ENCODE measurements around the gene C19orf81.
A peak's percentile ranks its signal among the peaks of the same experiment; 100 is the strongest.

Gene C19orf81

GRCh38 chr19:50677636-50678035, 28.4 kb downstream of the C19orf81 start:
- DNase-seq (ENCODE audit: insufficient read length, low spot score): no peak
- no peak for FAIRE-seq
- TF ChIP-seq, protein P1, sequence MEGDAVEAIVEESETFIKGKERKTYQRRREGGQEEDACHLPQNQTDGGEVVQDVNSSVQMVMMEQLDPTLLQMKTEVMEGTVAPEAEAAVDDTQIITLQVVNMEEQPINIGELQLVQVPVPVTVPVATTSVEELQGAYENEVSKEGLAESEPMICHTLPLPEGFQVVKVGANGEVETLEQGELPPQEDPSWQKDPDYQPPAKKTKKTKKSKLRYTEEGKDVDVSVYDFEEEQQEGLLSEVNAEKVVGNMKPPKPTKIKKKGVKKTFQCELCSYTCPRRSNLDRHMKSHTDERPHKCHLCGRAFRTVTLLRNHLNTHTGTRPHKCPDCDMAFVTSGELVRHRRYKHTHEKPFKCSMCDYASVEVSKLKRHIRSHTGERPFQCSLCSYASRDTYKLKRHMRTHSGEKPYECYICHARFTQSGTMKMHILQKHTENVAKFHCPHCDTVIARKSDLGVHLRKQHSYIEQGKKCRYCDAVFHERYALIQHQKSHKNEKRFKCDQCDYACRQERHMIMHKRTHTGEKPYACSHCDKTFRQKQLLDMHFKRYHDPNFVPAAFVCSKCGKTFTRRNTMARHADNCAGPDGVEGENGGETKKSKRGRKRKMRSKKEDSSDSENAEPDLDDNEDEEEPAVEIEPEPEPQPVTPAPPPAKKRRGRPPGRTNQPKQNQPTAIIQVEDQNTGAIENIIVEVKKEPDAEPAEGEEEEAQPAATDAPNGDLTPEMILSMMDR (IDR thresholded peaks at IDR 0.05; ENCODE audit: insufficient read depth, missing control alignments): no peak

DNA sequence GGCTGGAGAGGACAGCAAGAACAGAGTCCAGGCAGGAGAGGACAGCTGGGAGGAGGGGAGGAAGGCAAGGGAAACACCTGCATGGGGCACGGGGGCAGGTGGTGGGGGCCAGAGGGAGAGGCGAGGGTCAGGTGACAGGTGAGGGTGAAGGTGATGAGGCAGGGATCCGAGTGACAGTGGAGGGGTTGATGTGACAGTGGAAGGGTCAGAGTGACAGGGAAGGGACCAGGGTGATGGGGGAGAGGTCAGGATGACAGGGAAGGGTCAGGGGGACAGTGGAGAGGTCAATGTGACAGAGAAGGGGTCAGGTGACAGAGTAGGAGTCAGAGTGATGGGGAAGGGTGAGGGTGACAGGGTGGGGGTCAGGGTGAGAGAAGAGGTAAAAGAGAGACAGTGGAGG, 29.1 kb downstream of the C19orf81 start:
- DNase-seq (ENCODE audit: insufficient read length, low spot score) (no peak), FAIRE-seq (no peak)
- TF ChIP-seq, protein P1 (IDR thresholded peaks at IDR 0.05; ENCODE audit: insufficient read depth, missing control alignments): no peak

DNA sequence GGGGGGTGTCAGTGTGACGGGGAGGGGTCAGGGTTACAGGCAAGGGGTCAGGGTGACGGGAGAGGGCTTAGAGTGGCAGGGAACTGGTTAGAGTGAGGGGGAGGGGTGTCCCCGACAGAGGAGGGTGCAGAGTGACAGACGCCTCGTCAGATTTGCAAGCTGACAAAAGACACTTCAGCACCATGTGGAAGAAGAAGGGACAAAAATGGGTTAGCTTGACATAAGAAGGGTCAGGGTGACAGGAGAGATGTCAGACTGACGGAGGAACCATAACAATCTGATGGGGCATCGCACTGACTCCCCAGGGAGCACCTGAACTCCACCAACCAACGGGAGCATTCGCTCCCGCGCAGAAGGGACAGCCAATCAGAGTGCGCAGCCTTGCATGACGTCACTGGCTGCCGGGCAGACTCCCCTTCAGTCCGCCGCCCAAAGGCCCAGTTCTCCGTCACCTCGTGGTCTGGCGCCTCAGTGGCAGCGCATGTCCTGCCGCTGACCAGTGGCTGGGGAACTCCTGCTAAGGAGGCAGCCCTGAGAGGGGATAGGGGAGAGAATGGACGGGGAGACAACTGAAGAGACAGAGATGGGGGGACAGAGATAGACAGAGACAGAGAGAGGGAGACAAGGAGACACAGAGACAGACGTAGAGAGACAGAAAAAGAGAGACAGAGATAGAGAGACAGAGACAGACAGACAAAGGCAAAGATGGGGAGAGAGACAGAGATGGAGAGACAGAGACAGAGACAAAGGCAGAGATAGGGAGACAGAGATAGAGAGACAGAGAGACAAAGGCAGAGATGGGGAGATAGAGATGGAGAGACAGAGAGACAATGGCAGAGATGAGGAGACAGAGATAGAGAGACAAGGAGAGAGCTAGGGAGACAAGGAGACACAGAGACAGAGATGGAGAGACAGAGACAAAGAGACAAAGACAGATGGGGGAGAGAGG, 30.2 kb downstream of the C19orf81 start:
- FAIRE-seq (peak; percentile 56), DNase-seq (ENCODE audit: insufficient read length, low spot score) (peak; percentile 90)
- TF ChIP-seq, protein P1 (IDR thresholded peaks at IDR 0.05; ENCODE audit: insufficient read depth, missing control alignments): no peak

DNA sequence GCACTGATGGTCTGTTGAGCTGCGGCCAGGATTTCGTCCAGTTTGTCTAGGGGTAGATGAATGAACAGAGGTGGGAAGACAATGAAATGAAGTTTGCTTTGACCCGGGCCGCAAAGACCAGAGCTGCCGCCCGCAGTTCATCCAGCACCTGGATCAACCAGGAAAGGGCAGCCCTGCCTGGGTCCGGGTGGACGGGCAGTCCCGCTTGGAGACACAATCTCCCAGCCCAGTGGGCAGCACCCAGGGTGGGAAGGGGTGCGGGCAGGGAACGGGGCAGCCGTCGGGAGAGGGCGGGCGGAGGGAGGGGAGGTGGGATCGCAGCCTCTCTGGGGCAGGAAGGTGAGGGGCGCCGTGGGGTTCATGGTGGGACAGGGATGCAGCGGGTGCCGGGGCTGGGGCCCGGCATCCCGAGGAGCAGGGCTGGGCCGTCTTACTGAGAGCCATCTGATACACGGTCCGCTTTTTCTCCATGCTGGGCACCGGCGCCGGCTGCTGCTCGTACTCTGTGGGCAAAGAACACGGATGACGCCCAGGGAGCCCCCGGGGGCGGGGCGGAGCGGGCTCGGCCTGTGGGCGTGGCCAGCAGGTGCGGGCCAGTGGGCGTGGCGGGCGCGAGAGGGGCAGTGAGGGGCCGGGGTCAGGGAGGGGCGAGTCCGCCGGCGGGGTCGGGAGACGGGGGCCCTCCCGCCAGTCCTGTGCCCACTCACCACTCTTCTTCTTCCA, 37.2 kb downstream of the C19orf81 start:
- no peak for DNase-seq (ENCODE audit: insufficient read length, low spot score)
- no peak for FAIRE-seq
- TF ChIP-seq, protein P1 (IDR thresholded peaks at IDR 0.05; ENCODE audit: insufficient read depth, missing control alignments): no peak

DNA sequence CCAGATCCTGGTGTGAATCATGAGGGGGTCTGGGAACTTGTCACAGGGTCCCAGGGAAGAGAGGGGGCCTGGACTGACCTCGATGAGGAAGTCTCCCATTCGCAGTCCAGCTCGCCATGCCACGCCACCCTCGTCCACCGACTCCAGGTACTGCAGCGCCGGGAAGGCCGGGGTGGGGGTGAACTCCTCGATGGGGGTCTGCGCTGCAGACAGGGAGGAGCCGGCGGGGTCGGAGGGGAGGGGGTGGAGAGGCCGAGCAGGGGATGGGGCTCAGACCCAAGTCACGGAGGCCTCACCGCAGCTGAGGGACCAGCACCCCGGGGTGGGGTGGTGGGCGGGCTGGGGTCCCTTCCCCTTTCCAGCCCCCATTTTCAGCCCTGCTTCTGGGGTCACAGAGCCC, 39.5 kb downstream of the C19orf81 start:
- DNase-seq (ENCODE audit: insufficient read length, low spot score) (no peak), FAIRE-seq (no peak)
- TF ChIP-seq, protein P1 (IDR thresholded peaks at IDR 0.05; ENCODE audit: insufficient read depth, missing control alignments): no peak

GRCh38 chr19:50690439-50690838, 41.2 kb downstream of the C19orf81 start:
- DNase-seq (ENCODE audit: insufficient read length, low spot score): no peak
- FAIRE-seq: no peak

More at GRCh38 chr19:50690439-50690838, 41.2 kb downstream of the C19orf81 start:
- TF ChIP-seq, protein P1 (IDR thresholded peaks at IDR 0.05; ENCODE audit: insufficient read depth, missing control alignments): no peak

Measured in D721Med (cell line).